Astrocyte of the spinal cord (primary cell): ENCODE measurements around the gene ARMC12.

Experiments used
- DNase-seq: peaks from one replicate; pipeline ENCODE4 v3.0.0; 2011; ENCODE audit warnings: low read depth, low spot score
- H3K4me3 ChIP-seq: 2 replicates; pipeline ENCODE4 v1.5.1; 2011; ENCODE audit warnings: low read depth, mild to moderate bottlenecking, low read length, moderate library complexity
- in situ Hi-C: cut with HindIII; loops from 2 replicates; pipeline ENCODE4 v1.10.0; 2017; ENCODE audit warnings: low sequenced_read_pairs
- TF ChIP-seq, protein P1 (sequence below): IDR thresholded peaks from 2 replicates; pipeline ENCODE4 v1.5.1; 2012; ENCODE audit warnings: low read depth, mild to moderate bottlenecking, low read length, inconsistent platforms

The ARMC12 gene

GRCh38 chr6:35746516-35746915 is 9.7 kb downstream of the ARMC12 start:
- TF ChIP-seq, protein P1, sequence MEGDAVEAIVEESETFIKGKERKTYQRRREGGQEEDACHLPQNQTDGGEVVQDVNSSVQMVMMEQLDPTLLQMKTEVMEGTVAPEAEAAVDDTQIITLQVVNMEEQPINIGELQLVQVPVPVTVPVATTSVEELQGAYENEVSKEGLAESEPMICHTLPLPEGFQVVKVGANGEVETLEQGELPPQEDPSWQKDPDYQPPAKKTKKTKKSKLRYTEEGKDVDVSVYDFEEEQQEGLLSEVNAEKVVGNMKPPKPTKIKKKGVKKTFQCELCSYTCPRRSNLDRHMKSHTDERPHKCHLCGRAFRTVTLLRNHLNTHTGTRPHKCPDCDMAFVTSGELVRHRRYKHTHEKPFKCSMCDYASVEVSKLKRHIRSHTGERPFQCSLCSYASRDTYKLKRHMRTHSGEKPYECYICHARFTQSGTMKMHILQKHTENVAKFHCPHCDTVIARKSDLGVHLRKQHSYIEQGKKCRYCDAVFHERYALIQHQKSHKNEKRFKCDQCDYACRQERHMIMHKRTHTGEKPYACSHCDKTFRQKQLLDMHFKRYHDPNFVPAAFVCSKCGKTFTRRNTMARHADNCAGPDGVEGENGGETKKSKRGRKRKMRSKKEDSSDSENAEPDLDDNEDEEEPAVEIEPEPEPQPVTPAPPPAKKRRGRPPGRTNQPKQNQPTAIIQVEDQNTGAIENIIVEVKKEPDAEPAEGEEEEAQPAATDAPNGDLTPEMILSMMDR = no peak
- in situ Hi-C loops = no loop called here
- DNase-seq = no peak
- H3K4me3 ChIP-seq = no peak overlapping the region

DNA sequence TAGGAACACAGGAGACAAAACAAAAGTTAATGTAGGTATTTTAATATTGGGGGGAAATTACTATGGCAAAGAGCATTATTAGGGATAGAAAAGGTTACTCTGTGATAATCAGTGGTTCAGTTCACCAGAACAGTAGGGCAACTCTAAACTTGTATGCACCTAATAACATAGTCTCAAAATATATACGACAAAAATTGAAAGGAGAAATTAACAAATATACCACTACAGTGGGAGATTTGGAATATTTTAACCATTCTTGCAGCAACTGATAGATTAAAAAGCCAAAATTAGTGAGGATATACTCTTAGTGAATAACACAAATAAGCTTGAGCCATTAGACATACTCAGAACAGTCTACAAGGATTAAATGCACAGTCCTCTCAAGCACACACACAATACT is 11.0 kb downstream of the ARMC12 start:
- no peak for DNase-seq
- H3K4me3 ChIP-seq = no peak overlapping the region
- in situ Hi-C loops = no loop called here
- TF ChIP-seq, protein P1 = no peak

GRCh38 chr6:35750557-35750956 is 13.7 kb downstream of the ARMC12 start:
- DNase-seq = no peak
- TF ChIP-seq, protein P1 = no peak
- no peak overlapping the region for H3K4me3 ChIP-seq
- in situ Hi-C loops = no loop called here

GRCh38 chr6:35751594-35751993 is 14.8 kb downstream of the ARMC12 start:
- H3K4me3 ChIP-seq = no peak overlapping the region
- TF ChIP-seq, protein P1 = no peak
- DNase-seq = no peak
- in situ Hi-C loops = no loop called here

- no peak for DNase-seq
- in situ Hi-C loops = no loop called here
- H3K4me3 ChIP-seq = no peak overlapping the region
- TF ChIP-seq, protein P1 = no peak
Measured at GRCh38 chr6:35752330-35752729, 15.5 kb downstream of the ARMC12 start.

DNA sequence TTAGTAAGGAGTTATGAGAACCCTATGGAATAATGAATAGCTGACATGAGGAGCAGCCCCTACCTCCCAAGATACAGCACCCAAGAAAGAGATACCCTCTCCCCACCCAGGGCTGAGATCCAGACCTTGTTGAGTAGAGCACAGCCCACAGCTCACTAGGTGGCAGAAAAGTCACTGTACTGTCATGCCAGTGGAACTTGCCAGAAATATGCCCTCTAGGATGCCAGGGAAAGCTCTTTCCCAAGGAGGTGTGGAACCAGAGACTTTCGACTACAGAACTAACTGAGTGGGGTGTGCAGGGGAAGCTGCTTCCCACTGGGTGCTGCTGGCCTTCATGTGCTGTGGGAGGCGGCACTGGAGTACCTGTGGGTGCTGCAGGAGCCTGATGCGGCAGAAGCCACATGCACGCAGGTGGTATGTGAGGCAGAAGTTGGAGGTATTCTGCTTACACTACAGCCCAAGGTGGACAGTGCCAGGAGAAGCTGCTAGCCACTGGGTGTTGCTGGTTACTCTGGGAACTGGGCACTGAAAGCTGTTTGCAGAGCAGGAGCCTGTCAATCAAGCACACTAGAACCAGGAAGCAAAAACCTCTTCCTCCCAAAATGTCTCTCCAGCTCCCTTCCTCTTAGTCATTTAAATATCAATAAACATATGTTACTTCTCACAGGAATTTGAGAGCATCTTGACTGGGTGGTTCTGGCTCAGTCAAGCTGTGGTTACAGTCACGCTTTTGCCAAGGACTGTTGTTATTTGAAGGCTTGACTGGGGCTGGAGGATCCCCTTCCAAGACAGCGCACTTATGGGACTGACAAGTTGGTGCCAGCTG is 17.8 kb downstream of the ARMC12 start:
- DNase-seq = no peak
- TF ChIP-seq, protein P1 = no peak
- no peak overlapping the region for H3K4me3 ChIP-seq
- in situ Hi-C loops = no loop called here
